SK-N-MC (cell line): ENCODE data around the gene LOX.

Experiments
- EZH2 ChIP-seq: fragments of 200-600 bp; sonication (generic); IDR thresholded peaks from one replicate; pipeline ENCODE4 v1.6.1; 2017; ENCODE audit warnings: antibody characterized with exemption
- FOXP2 ChIP-seq: optimal IDR thresholded peaks from 2 replicates; pipeline ENCODE3; 2011; ENCODE audit warnings: mild to moderate bottlenecking, moderate library complexity; ENCODE audit not compliant: insufficient read depth; ENCODE audit errors: extremely low read length, control extremely low read depth
- POLR2AphosphoS5 ChIP-seq: IDR thresholded peaks from 2 replicates; pipeline ENCODE4 v1.6.1; 2012; ENCODE audit warnings: mild to moderate bottlenecking, low read depth, low read length, borderline replicate concordance

DNA sequence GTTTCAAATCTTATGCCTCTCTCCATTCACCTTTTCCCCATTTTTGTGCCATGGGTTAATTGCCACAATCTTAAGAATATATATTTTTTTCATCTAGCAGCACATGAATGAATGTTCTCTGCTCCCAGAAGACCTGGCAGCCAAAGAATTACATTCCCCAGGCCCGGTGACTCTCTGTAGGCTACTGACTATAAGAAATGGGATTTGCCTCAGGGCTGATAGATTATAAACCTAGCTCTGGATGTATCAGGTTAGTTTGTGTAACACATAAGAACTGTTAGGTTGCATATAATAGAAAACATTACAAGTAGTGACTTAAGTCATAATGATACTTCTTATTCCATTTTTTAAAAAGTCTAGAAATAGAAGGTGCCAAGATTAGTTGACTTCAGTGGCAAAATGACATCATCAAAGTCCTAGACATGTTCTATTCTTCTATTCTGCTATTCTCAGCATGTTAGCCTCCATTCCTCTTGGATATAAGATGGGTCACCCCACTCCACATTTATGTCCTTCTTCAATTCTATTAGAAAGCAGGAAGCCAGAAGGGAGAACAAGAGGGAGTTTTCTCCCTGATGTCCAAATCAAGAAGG is 40.4 kb upstream of the LOX start:
- TF ChIP-seq POLR2AphosphoS5 (no peak), EZH2 (no peak), FOXP2 (no peak)
